B cell (primary cell): ENCODE measurements around the gene ZNF680. TPM values are rescaled to one million over a fixed set of nuclear protein-coding genes. Genes with fewer than 3 reads are reported as not detected.
"Not testable (repeated sequence)": the region's sequence is repeated elsewhere in the genome, so short reads cannot be mapped to it uniquely, and the experiment has no call there.

Experiments used
- ATAC-seq: fragments of 200-7000 bp; cut with Tn5 transposase; one replicate; pipeline ENCODE4 v1.10.0; 2021; ENCODE audit warnings: low read depth, mild to moderate bottlenecking, moderate number of reproducible peaks, moderate library complexity
- CTCF ChIA-PET: fragments of 350-600 bp; sonication (Branson Sonifier 250); formaldehyde crosslinking; loops from one replicate; lab custom pipeline; 2021; ENCODE audit warnings: antibody characterized with exemption, inconsistent platforms; lab: Charles Lee
- POLR2A ChIA-PET: fragments of 350-600 bp; sonication (Branson Sonifier 250); formaldehyde crosslinking; loops from one replicate; lab custom pipeline; 2021; ENCODE audit warnings: antibody characterized with exemption; lab: Charles Lee
- DNase-seq: peaks from one replicate; pipeline ENCODE4 v3.0.0; 2013
- H2AFZ ChIP-seq: 2 replicates; pipeline ENCODE4 v1.6.1; 2012; ENCODE audit warnings: mild to moderate bottlenecking, low read depth, low read length; ENCODE audit not compliant: insufficient read depth, poor library complexity, severe bottlenecking
- H3K27ac ChIP-seq, 2 donors: 1 replicate in 1 of 2; 2 replicates in 1 of 2; pipeline ENCODE4 v1.5.1; 2012 to 2013; ENCODE audit warnings: low read length in 2 of 2, mild to moderate bottlenecking in 2 of 2, moderate library complexity in 1 of 2
- H3K27me3 ChIP-seq, 4 experiments: fragments of 200-600 bp in 1 of 4; sonication (generic) in 1 of 4; replicated peaks in 1 of 4; 1 replicate in 2 of 4; 2 replicates in 2 of 4; pipeline versions ENCODE4 v1.6.1 to v1.7.0; 2013 to 2016; ENCODE audit warnings: low read length in 3 of 4, mild to moderate bottlenecking in 2 of 4, mixed read lengths in 1 of 4, moderate library complexity in 1 of 4; ENCODE audit not compliant: insufficient read depth in 4 of 4, control insufficient read depth in 3 of 4; ENCODE audit errors: control extremely low read depth in 1 of 4
- H3K36me3 ChIP-seq, 2 experiments: replicated peaks in 1 of 2; 1 replicate in 1 of 2; 2 replicates in 1 of 2; pipeline versions ENCODE4 v1.6.1 to v1.7.1; 2013; ENCODE audit warnings: low read length in 1 of 2; ENCODE audit not compliant: insufficient read depth in 2 of 2, control insufficient read depth in 1 of 2; ENCODE audit errors: control extremely low read depth in 1 of 2, extremely low read depth in 1 of 2
- H3K4me1 ChIP-seq, 2 donors: fragments of 200-600 bp in 1 of 2; sonication (generic) in 1 of 2; 1 replicate in 1 of 2; 2 replicates in 1 of 2; pipeline versions ENCODE4 v1.5.1 to v1.6.1; 2013 to 2017; ENCODE audit warnings: low read length in 2 of 2; ENCODE audit not compliant: control insufficient read depth in 2 of 2, insufficient read depth in 2 of 2
- H3K4me2 ChIP-seq: replicated peaks from 2 replicates; pipeline ENCODE3; 2012; ENCODE audit warnings: mild to moderate bottlenecking, low read depth, low read length; ENCODE audit not compliant: poor library complexity, severe bottlenecking
- H3K4me3 ChIP-seq, 5 experiments: fragments of 200-600 bp in 1 of 5; sonication (generic) in 1 of 5; 1 replicate in 3 of 5; 2 replicates in 2 of 5; pipeline versions ENCODE4 v1.5.1 to v1.7.0; 2011 to 2016; ENCODE audit warnings: low read length in 4 of 5, mild to moderate bottlenecking in 4 of 5, low read depth in 2 of 5, control low read depth in 1 of 5, moderate library complexity in 1 of 5; ENCODE audit not compliant: insufficient read depth in 1 of 5; ENCODE audit errors: control extremely low read depth in 1 of 5, extremely low read depth in 1 of 5
- H3K79me2 ChIP-seq: fragments of 200-600 bp; sonication (generic); one replicate; pipeline ENCODE4 v1.6.0; 2016; ENCODE audit warnings: low read length; ENCODE audit not compliant: control insufficient read depth, insufficient read depth
- H3K9ac ChIP-seq: fragments of 200-600 bp; sonication (generic); 2 replicates; pipeline ENCODE4 v1.6.1; 2017; ENCODE audit warnings: mild to moderate bottlenecking, low read length, moderate library complexity
- H3K9me3 ChIP-seq, 3 donors: one replicate each; pipeline versions ENCODE4 v1.6.1 to v1.7.1; 2013; ENCODE audit warnings: low read length in 2 of 3; ENCODE audit not compliant: control insufficient read depth in 2 of 3, insufficient read depth in 1 of 3; ENCODE audit errors: control extremely low read depth in 1 of 3
- H4K20me1 ChIP-seq: 2 replicates; pipeline ENCODE4 v1.6.0; 2012; ENCODE audit warnings: mild to moderate bottlenecking, low read length; ENCODE audit not compliant: insufficient read depth, control insufficient read depth, poor library complexity, severe bottlenecking
- H3K27ac Mint-ChIP-seq: one replicate; pipeline ENCODE4 v1.8.0; 2021; ENCODE audit warnings: mixed read lengths
- H3K27me3 Mint-ChIP-seq: one replicate; pipeline ENCODE4 v1.8.0; 2021; ENCODE audit warnings: mixed read lengths
- H3K4me1 Mint-ChIP-seq: one replicate; pipeline ENCODE4 v1.8.0; 2021; ENCODE audit warnings: mixed read lengths
- H3K4me3 Mint-ChIP-seq: one replicate; pipeline ENCODE4 v1.8.0; 2021; ENCODE audit warnings: mixed read lengths
- H3K9me3 Mint-ChIP-seq: one replicate; pipeline ENCODE4 v1.8.0; 2022; ENCODE audit warnings: mixed read lengths; ENCODE audit not compliant: insufficient read depth
- EZH2 ChIP-seq: IDR thresholded peaks from 2 replicates; pipeline ENCODE4 v1.6.1; 2012; ENCODE audit warnings: borderline replicate concordance, low read depth, mild to moderate bottlenecking, moderate library complexity, low read length; ENCODE audit not compliant: insufficient read depth, poor library complexity, severe bottlenecking
- WGBS: methylation state at CpG from one replicate; pipeline ENCODE4 v1.1.5; 2013; ENCODE audit warnings: missing lambda C conversion rate; ENCODE audit not compliant: insufficient coverage; 5-methylcytosine and 5-hydroxymethylcytosine counted together
- intact Hi-C: fragments of 100-400 bp; cut with micrococcal nuclease; formaldehyde crosslinking; loops from one replicate; pipeline ENCODE4 v1.10.0; 2022
- polyA plus RNA-seq: library from polyadenylated mRNA; depleted of rRNA; stranded (reverse); fragments of >200 nt; gene quantifications from 2 replicates; pipeline ENCODE4 v1.2.3, GENCODE V29; 2012
- total RNA-seq, 2 donors: library from RNA; stranded (reverse); fragments of 120-200 nt in 1 of 2; gene quantifications; 1 replicate in 1 of 2; 2 replicates in 1 of 2; pipeline versions ENCODE4 v1.2.3 to v1.2.4, GENCODE V29; 2013 to 2022
- TF ChIP-seq, protein P1 (sequence below): fragments of 200-600 bp; IDR thresholded peaks from one replicate; pipeline ENCODE4 v1.8.0; 2022; ENCODE audit warnings: antibody characterized with exemption, mild to moderate bottlenecking

ZNF680 gene
- total and polyA plus RNA-seq, 2 donors (not counting 1 experiment from before 2014, with no cell fraction given): 2.5 to 27.8 TPM

- POLR2A ChIA-PET, H3K79me2 ChIP-seq, intact Hi-C loops, H3K9me3 Mint-ChIP-seq, H3K36me3 ChIP-seq, CTCF ChIA-PET, H3K27ac ChIP-seq, H4K20me1 ChIP-seq: not testable (repeated sequence)
- Mint-ChIP-seq H3K27me3 (peaks cover 19% of the 10 kb centered on the region), H3K4me3 (peak overlapping the region; percentile 92), H3K4me1 (peaks cover 11% of the 10 kb centered on the region), H3K27ac (peak overlapping the region; percentile 37)
- Histone ChIP-seq H3K4me2 (peak overlapping the region; percentile 83), H3K4me3 (peak overlapping the region in 4 of 5 experiments; percentile 36 to 56 (median 48)), H3K9ac (peak overlapping the region; percentile 51), H3K27me3 (peaks cover 0 to 40% (median 12%) of the 10 kb centered on the region in 4 experiments), H3K4me1 (peaks cover 7 to 12% of the 10 kb centered on the region in 2 donors), H3K9me3 (peaks cover 0 to 24% (median 3%) of the 10 kb centered on the region in 3 donors), H2AFZ (peak overlapping the region; percentile 89)
- whole genome bisulfite sequencing: 11% methylated on average over 65 of the region's 74 CpGs
- ATAC-seq: peak; percentile 54
- DNase-seq: peak; percentile 45
Observed at GRCh38 chr7:64569372-64570283, 6.8 kb upstream of the ZNF680 start.

- H3K27me3 ChIP-seq: no peaks in the 10 kb centered on the region
- ATAC-seq: no peak
- peaks cover 0 to 2% (median under 1%) of the 10 kb centered on the region in 3 donors for H3K9me3 ChIP-seq
- peak overlapping the region; percentile 96 for H3K27ac Mint-ChIP-seq
- peak overlapping the region; percentile 54 to 74 for H3K27ac ChIP-seq
- DNase-seq: no peak
- peak overlapping the region; percentile 89 for H2AFZ ChIP-seq
- no peaks in the 10 kb centered on the region for H3K36me3 ChIP-seq
- H3K4me3 ChIP-seq: peak overlapping the region; percentile 68 to 99 (median 91)
- WGBS: 0% methylated on average over 1 of the region's 4 CpGs
- peaks cover 32% of the 10 kb centered on the region for H3K4me1 Mint-ChIP-seq
- H3K27me3 Mint-ChIP-seq: no peaks in the 10 kb centered on the region
- H3K79me2 ChIP-seq: peaks cover 60% of the 10 kb centered on the region
- ChIA-PET CTCF (interaction anchor here (1.0 to 1.5 kb wide), 3 partner anchors 64 to 257 kb away, joined by 3 to 5 read pairs (median 4); no protein-coding TSS in a partner anchor), POLR2A (interaction anchor here (0.6 to 1.2 kb wide), 3 partner anchors 255 to 444 kb away, joined by 3 to 14 read pairs (median 4); partner anchors contain the start of gene ERV3-1)
- H3K4me1 ChIP-seq: peaks cover 0 to 13% of the 10 kb centered on the region in 2 donors
- intact Hi-C loops: loop anchor here (2.0 kb wide), 2 partner anchors 247 to 255 kb away; no protein-coding TSS in a partner anchor
- peak overlapping the region; percentile 100 for H3K4me3 Mint-ChIP-seq
- H3K9ac ChIP-seq: peak overlapping the region; percentile 81
- peak overlapping the region; percentile 73 for H3K4me2 ChIP-seq
- no peak for TF ChIP-seq EZH2
- TF ChIP-seq, protein P1, sequence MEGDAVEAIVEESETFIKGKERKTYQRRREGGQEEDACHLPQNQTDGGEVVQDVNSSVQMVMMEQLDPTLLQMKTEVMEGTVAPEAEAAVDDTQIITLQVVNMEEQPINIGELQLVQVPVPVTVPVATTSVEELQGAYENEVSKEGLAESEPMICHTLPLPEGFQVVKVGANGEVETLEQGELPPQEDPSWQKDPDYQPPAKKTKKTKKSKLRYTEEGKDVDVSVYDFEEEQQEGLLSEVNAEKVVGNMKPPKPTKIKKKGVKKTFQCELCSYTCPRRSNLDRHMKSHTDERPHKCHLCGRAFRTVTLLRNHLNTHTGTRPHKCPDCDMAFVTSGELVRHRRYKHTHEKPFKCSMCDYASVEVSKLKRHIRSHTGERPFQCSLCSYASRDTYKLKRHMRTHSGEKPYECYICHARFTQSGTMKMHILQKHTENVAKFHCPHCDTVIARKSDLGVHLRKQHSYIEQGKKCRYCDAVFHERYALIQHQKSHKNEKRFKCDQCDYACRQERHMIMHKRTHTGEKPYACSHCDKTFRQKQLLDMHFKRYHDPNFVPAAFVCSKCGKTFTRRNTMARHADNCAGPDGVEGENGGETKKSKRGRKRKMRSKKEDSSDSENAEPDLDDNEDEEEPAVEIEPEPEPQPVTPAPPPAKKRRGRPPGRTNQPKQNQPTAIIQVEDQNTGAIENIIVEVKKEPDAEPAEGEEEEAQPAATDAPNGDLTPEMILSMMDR: no peak
- no peaks in the 10 kb centered on the region for H4K20me1 ChIP-seq
- no peaks in the 10 kb centered on the region for H3K9me3 Mint-ChIP-seq
Observed at GRCh38 chr7:64562256-64562625, 630 bp downstream of the ZNF680 start.
